Iris pigment epithelial cell (primary cell): Measurements from ENCODE around the gene FOXL3.
"Not testable (repeated sequence)": the region's sequence is repeated elsewhere in the genome, so short reads cannot be mapped to it uniquely, and the experiment has no call there.

Experiments
- DNase-seq: peaks from one replicate; pipeline ENCODE4 v3.0.0-alpha.2; 2011; ENCODE audit warnings: low read depth

Gene FOXL3

GRCh38 chr7:289756-290553 lies at the start of gene FOXL3:
TSS of gene FOXL3 (plus strand) at chr7:290170. CDS start at chr7:290170, 0 bp downstream.
- no peak for DNase-seq

DNA sequence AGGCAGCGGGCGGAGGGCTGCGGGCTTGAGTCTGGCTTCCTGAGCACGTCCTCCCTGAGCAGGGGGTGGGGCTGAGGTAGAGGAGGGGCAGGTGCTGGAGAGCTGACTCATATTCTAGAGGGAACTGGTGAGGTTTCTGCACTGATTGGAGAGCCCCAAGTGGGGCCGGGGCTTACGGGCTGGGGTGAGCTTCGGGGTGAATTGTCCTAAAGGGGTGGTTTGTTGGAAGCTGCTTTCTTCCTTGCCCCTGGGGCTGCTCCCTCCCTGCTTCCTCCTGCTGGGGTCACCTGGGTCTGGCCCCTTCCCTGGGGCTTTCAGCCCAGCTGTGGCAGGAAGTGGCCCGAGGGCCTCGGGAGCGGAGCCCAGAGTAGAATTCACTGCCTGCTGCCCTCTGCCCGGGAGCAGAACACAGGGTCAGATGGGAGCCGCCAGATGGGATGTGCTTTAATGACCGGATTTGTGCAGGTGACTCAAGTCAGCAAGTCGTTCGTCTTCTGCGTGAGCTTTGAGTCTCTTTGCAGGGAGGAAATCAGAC lies 49.0 kb upstream of the FOXL3 start:
- DNase-seq = no peak

DNA sequence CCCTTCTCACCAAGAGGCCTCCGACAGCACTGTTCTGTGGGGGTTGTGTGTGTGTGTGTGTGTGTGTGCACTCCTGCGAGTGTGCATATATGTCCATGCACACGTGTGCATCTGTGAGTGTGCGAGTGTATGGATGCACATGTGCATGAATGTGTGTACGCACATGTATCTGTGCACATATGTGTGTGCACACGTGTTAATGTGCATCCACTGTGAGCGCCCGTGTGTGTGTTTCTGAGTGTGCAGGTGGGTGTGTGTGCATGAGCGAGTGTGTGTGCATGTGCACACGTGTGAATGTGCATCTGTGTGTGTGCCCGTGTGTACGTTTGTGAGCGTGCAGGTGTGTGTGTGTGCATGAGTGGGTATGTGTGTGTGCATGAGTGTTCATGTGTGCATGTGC lies 48.5 kb upstream of the FOXL3 start:
- no peak for DNase-seq

DNA sequence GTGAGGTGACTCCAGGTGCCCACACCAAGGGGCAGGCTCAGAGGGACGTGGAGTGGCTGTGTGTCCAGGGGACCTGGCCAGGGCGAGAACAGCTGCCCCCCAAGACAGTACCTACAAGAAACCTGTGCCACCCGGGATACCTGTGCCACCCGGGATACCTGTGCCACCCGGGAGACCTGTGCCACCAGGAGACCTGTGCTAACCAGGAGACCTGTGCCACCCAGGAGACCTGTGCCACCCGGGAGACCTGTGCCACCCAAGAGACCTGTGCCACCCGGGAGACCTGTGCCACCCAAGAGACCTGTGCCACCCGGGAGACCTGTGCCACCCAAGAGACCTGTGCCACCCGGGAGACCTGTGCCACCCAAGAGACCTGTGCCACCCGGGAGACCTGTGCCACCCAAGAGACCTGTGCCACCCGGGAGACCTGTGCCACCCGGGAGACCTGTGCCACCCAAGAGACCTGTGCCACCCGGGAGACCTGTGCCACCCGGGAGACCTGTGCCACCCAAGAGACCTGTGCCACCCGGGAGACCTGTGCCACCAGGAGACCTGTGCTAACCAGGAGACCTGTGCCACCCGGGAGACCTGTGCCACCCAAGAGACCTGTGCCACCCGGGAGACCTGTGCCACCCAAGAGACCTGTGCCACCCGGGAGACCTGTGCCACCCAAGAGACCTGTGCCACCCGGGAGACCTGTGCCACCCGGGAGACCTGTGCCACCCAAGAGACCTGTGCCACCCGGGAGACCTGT lies 47.0 kb upstream of the FOXL3 start:
- DNase-seq = not testable (repeated sequence)

GRCh38 chr7:243580-243978 lies 46.4 kb upstream of the FOXL3 start:
- not testable (repeated sequence) for DNase-seq

DNA sequence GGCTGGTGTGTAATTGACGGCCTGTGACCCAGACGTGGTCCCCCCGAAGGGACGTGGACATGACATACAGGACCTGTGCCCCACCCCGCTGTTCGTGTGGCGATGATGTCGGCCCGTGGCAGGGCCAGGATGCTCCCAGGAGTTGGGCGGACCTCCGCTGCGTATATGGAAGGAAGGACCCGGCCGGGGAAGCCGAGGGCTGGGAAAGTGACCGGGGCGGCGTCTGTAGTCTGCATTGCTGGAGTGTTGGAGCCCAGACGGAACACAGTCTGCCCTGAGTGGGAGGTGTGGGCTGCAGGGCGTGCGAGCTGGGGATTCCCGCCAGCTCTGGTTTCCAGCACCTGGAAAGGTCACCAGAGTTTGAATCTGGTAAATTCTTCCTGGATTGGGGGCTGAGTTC lies 45.0 kb upstream of the FOXL3 start:
- DNase-seq = no peak

- DNase-seq = no peak
These were observed 44.2 kb upstream of the FOXL3 start for GRCh38 chr7:245574-246295.

DNA sequence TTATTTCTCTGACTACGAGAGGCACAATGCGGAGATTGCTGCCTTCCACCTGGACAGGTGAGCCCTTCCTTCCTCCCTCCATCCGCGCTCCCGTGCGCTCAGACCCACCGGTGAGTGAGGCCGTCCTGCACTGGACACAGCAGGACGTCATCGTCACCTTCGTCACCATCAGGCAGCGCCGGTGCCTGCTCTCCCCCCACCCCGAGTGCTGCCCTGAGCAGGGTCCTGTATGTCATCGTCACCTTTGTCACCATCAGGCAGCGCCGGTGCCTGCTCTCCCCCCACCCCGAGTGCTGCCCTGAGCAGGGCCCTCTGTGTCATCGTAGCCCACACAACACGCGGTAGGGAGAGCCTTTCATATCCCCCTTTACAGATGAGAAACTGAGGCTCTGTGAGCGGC lies 43.5 kb upstream of the FOXL3 start:
- DNase-seq = no peak

DNA sequence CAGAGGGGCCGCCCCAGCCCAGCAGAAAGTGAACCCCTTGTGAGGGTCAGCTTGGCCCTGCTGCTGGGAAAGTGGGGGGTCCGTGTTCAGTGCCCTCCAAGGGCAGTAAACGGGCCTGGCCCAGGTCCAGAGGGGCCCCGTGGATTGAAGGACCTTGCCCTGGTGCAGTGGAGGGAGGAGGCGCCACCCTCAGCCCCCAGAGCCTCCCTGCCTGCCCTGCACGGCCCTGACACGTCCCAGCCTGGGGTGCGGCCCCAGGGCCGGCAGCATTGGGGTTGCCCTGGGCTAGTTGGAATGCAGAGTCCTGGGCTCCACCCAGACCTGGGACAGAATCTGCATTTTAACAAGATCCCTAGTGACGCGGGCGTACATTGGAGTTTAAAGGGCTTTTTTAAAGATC lies 42.8 kb upstream of the FOXL3 start:
- DNase-seq = no peak

GRCh38 chr7:247636-248035 lies 42.3 kb upstream of the FOXL3 start:
- no peak for DNase-seq

DNA sequence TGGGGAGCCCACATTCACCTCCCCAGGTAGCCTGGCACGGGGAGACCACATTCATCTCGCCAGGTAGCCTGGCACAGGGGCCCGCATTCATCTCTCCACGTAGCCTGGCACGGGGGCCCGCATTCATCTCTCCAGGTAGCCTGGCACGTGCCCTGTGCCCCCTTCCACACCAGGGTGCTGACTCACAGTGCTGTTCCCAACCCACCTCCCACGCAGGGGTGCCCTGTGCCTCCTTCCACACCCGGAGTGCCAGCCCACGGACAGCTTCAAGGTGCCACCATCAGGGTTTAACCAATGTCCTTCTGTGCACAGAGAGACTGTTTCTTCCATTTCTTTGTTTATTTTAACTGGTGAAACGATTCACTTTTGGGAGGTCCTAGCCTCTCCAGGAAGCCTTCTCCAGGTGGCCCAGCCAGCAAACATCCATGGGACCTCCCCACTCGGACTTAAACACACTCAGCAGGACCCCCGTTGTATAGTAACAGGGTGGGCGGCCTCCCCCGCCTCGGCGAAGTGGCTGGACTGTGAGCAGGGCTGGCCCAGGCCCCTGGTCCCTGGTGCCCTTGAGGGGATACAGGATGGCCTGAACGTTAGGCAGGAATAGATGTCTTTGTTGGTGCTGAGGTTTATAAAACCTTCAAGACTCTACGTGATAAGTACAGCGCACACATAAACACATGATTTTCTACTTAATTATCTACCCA lies 41.1 kb upstream of the FOXL3 start:
- DNase-seq = no peak

DNA sequence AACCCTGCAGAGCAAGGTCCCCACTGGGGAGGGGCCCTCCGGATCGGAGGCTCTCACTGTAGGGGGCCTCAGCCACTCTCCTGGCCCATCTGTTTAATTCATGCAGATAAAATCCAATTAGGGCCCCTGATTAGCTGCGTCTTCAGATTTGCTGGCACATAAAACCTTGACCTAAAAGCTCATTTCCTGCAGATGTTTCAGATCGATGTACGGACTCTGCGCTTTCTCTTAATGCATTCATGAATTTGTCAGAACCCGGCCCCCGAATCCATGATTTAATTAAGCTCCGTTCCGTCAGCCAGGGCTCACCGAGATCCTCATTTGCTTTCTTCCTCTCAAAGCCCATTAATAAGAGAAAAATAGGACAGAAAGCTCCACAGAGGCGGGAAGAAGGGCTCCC lies 40.0 kb upstream of the FOXL3 start:
- no peak for DNase-seq

DNA sequence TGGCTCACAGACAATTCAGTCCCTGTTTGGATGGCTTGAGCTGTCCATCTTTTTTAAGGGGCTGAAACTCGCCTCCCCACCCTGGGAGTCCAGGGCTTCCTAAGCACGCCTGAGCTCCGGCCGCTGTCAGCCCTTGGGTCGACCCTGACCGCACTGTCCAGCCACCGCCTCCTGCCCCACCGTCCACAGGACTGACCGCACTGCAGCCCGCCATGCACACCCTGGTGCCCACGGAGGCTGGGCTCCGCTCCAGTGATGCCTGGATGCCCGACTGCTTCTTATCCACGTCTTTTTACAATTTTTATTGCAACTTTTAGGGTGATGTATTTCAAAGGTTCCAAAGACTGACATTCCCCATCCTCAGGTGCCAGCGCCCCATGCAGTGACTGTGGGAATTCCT lies 39.4 kb upstream of the FOXL3 start:
- DNase-seq = no peak

DNA sequence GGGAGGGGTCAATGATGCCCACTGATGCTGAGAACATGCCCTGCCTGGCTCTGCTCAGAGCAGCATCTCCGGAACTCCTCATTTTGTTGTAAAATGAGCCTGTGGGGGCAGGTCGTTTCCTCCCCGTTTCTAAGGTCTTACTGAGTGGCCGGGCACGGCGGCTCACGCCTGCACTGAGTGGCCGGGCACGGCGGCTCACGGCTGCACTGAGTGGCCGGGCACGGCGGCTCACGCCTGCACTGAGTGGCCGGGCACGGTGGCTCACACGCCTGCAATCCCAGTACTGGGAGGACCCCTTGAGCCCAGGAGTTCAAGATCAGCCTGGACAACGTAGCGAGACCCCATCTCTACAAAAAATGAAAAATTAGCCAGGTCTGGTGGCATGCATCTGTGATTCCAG lies 39.0 kb upstream of the FOXL3 start:
- no peak for DNase-seq

DNA sequence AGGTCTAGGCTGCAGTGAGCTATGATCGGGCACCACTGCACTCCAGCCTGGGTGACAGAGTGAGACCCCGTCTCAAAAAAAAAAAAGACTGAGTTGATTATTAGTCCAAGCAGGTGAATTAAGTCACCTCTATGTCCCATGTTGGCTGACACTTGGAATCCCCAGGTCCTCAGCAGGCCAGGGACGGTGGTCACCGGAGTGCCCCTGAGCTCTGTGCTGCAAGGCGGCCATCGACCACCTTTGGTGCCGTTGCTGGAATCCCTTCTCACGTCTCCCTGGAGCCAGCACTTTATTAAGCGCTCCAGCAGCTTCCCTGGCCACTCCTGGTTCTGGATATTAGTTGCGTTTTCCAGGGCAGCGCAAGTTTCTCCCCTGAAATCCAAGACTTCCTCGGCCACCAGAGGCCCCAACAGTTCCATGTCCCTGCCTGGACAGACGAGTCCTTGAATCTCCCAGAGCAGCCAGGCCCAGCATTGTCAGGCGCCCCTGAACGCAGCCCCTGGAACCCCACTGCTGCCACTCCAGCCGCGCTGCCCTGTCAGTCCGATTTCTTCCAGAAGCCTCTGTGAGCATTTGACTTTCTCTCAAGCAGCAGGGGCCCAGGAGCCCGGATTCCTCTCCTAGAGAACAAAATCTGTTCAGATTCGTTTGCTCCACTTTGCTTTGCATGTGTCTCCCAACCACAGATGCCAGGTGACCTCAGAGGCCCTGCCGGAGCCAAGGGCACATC lies 38.4 kb upstream of the FOXL3 start:
- no peak for DNase-seq

DNA sequence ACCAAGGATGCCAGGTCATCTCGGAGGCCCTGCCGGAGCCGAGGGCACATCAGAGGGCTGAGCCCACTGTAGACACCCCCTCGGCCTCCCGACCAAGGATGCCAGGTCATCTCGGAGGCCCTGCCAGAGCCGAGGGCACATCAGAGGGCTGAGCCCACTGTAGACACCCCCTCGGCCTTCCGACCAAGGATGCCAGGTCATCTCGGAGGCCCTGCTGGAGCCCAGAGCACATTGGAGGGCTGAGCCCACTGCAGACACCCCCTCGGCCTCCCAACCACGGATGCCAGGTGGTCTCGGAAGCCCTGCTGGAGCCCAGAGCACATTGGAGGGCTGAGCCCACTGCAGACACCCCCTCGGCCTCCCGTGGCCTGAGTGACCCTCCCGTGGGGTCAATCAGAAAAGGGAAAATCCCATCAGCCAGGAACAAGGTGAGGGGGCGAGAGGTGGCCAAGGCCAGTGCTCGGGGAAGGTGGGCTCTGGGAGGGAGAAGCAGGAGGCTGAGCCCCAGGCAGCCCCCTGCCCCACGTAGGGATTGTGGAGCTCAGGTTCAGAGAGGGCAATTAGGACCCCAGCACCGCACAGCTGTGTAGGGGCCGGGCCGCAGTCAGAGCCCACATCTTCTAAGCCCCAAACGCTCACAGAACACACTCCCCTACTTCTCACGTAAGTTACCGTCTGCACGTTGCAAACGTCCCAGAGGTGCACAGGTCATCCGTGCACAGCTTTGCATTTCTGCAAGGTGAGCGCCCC lies 37.6 kb upstream of the FOXL3 start:
- no peak for DNase-seq

DNA sequence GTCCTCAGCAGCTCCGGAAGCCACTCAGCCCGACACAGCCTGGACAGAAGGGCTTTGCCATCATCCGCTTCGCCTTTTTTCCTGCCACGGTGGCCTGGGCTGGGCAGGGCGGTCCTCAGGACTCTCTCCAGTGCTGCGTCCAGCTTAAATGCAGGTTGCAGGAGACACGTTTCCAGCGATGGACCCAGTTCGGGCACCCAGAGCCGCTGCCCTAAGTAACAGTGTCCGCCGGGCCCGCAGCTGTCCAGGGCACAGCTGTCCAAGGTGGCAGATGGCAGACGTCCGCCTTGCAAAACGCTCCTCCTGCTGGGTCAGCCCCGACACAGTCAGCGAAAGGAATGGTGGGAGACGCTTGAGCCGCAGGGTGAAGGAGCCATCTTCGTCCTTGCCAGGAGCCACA lies 37.0 kb upstream of the FOXL3 start:
- no peak for DNase-seq

DNA sequence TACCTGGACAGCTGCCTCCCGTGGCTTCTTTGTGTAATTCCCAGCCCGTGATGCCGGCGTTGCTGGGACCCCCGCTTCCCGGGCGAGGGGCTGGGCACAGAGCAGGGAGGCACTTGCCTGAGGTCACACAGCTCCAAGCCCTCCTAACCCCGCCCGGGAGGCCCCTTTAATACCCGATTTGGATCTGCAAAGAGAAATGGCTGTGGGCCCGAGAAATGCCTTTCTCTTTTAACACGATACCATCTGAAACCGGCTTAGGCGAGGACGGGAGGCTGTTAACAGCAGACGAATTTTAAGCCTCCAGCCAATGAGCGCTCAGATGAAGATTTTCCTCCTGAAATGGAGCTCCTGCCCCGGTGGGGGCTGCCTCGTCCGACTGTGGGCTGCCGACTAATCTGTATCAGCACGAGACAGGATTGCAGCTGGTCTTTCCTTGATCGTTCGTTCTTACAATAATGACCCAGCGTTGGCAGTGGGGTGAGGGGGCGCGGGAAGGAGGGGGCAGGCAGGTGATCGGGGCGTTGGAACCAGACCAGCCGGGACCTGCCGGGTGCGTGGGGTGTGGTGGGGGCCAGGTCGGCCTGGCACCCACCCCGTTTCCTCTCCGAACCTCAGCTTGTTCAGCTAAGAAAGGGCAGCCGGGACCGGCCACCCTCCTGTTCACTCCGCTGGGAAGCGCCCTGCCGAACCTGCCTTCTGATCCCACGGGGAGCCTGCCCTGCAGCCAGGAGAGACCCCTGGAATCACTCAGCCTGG lies 36.2 kb upstream of the FOXL3 start:
- no peak for DNase-seq

DNA sequence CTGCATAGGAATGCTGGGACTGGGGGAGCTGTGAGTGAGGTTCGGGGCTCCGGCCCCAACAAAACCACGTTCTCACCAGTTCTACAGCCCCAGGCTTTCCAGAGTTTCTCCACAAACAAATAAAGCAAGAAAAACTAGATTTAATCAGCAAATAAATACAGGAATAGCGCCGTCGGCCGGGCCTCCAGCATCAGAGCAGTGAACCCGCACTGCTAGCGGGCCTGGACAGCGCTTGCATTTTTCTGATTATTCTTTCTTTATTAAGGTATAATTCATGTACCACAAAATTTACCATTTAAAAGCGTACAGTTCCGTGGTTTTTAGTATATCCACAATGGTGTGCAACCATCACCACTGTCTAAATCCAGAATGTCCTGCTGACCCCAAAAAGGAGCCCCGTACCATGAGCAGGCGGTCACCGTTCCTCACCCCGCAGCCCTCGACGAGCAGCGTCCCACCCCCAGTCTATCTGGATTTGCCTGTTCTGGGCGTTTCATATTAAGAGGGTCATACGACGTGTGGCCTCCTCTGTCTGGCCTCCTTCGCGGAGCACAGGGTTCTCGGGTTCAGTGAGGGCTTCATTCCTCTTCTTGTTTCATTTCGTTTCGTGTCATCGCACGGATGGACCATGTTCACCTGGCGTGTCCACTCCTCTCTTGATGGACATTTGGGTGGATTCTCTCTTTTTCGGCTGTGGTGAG lies 35.5 kb upstream of the FOXL3 start:
- no peak for DNase-seq
